Stimulated activated CD4-positive, alpha-beta T cell treated with anti-CD3 and anti-CD28 coated beads, Interleukin-1b, Interleukin-23, amount 100 ng/mL, for 1 hour (primary cell): ENCODE results near the gene C10orf105.

Experiments
- DNase-seq, 2 donors: peaks; one replicate each; pipeline ENCODE4 v3.0.0-alpha.2; 2020; ENCODE audit warnings: low read depth in 2 of 2

The C10orf105 gene

DNA sequence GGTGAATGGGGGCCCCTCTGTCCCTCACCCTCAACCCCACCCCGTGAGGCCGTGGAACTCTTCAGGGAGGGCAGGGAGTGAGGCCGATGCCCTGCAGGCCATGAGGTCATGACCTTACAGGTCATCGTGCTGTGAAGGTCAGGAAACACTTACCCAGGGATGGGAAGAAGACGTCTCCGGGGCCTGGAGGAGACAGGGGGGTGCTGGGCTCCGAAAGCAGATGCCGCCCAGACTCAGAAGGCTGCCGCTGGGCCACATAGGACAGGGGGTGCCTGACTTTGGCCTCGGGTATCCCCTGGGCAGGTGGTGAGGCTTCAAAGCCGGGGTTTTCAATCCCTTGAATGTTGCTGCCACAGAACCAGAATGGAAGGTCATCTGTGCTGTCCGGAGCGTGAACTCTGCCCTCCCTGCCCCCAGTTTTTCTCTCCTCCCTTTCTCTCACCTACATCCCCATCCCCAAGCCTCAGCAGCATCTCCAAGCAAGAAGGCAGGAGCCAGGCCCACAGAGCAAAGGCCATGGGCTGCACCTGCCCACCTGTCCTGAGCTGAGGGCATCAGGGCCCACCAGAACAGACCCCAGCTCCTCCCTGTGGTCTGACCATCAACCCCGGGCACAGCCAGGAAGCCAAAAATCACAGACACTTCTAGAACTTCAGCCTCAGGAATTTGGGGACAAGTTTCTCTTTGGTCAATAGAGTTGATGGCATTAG lies 32.1 kb upstream of the C10orf105 start:
- no peak for DNase-seq

DNA sequence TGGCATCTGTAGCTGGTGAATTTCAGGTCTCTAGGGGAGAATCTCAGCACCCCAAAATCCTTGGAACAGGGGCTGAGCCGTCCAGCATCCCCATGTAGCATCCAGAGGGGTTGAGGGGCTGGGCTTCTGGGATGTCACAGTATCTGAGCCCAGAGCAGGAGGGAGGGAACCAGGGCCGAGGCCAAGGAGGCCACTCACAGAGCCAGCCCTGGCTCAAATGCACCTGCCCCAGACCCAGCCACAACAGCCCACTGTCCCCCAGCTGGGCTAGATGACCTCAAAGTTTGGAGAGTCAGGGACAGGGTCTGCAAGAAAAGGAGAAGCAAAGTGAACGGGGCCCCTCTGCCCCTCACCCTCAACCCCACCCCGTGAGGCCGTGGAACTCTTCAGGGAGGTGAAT lies 31.4 kb upstream of the C10orf105 start:
- no peak for DNase-seq

DNA sequence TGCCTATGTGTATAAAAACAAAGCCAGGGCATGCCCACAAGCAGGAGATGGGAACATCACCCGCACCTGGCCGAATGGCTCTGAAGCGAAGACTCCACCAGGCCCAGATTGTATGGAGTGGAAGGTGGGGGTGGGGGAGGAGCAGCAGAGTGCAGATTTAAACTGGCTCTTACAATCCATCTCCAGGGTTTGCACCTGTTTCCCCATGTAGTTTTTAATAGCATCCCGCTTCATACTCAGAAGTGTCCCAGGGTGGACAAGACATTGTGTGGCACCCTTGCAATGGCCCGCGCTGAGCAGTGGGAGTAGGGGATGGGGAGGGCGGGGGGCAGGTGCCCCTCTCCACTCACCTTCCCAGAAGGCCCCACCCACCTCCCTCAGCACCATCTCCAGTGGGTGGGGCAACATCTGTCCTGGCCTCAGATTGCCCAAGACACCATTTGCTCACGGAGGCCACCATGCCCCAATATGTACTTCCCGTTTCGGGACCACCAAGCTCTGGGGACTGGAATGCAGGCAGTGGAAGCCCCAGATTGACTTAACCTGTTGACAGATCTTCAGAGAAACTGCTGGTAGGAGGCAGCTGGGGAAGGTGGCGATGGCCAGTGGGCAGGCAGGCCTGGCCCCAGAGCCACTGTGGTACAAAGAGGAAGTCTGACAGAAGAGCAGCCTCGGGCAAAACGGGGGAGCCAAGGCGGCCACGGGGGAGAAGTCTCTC lies 30.7 kb upstream of the C10orf105 start:
- DNase-seq, result no peak

DNA sequence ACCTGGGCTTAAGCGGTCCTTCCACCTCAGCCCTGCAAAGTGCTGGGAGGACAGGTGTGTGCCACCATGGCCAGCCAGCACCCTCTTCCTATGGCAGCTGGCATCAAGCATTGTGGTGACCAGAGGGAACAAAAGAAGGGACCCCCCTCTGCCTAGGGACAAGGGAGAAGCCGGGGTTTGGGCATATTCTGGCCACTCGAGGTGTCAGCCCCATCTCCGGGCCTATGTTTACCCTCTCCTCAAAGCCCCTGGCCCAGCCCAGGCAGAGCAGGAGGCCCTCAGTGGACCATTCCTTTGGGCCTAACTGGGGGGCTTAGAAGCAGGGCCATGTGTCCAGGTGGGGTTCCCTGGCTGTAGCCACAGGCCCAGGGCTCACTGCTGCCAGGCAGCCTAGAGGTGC lies 29.8 kb upstream of the C10orf105 start:
- no peak for DNase-seq

DNA sequence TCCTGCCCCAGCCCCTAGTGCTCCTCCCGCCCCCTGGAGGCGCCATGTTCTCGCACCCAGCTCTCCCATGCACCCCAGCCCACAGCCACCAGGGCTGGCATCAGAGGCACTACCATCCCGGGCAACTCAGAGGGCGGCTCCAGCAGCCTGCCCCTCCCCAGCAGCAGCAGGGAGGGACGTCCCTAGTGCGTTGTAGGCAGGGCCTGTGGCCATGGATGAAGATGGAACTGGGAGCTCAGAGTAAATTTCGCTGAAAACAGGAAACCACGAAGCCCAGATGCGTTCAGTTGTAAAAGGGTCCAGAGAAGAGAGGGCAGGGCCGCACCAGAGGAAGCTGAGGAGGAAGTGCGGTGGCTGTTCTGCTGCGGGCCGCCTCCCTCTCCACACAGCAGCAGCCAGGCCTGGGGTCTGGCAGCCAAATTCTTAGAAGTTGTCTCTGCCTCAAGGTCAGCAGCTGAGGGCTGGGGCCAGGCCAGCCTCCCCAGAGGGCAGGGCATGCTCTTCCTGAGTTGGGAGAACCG lies 29.2 kb upstream of the C10orf105 start:
- no peak for DNase-seq

DNA sequence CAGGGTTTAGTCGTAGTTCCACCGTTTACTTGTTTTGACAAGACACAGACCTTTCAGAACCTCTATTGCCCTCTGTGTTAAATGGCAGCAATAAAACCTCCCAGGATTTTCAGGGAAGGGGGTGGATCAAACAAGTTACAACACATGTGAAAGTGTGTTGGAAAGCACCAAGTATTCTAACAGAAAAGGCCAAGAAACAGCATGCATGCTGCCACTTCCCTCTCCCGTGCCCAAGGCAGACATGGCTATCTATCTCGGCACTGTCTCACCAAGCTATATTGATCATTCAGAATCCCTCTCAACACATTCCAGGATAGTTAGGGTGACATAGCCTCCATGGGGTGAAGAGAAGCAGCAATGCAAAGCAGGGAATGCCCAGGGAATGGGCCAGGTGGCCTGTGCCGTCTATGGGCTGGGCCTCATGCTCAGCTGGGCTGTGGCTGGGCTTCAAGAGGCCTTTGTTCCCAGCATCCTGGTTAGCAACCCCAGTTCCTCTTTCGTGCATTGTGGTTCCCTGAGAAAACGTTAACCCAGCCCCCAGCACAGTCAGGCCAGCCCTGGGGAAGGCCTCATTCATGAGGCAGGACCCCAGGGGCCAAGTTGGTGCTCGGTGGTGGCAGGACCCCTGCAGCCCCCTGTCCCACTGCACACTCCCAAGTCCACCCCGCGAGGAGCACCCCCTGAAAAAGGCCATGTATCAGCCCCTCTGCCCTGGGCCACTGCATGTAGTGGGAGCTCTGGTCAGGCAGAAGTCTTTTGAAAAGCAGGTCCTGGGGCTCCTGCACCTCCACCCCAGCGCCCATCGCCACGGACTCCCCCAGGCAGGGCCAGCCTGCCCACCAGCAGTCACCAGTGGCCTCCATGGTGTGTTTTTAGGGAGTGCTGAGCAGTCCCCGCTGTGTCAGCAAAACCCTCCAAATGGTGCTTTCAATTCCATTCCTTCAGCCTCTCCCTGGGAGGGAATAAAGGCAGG lies 28.3 kb upstream of the C10orf105 start:
- DNase-seq, result no peak

DNA sequence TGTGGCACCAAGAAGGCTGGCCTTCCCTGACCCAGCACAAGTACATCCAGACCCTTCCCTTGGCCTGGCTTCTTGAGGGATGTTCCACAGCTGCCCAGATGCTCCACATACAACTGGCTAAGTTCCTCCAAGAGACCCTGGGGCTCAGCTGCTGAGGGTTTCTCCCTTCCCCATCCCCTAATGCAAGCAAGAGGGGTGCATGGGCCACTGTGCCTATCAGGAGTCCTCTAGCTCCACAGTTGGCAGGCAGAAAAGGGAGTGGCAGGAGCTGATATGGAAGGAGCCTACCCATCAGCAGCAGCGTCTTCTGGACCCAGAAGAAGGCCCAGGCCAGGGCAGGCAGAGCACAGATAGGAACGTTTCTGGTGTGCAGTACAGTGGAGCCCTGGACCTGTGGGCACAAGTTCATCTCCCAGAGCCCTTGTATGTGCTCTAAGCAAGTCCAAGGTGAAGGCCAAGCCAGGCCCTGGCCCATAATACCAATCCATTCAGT lies 27.5 kb upstream of the C10orf105 start:
- DNase-seq, result no peak

DNA sequence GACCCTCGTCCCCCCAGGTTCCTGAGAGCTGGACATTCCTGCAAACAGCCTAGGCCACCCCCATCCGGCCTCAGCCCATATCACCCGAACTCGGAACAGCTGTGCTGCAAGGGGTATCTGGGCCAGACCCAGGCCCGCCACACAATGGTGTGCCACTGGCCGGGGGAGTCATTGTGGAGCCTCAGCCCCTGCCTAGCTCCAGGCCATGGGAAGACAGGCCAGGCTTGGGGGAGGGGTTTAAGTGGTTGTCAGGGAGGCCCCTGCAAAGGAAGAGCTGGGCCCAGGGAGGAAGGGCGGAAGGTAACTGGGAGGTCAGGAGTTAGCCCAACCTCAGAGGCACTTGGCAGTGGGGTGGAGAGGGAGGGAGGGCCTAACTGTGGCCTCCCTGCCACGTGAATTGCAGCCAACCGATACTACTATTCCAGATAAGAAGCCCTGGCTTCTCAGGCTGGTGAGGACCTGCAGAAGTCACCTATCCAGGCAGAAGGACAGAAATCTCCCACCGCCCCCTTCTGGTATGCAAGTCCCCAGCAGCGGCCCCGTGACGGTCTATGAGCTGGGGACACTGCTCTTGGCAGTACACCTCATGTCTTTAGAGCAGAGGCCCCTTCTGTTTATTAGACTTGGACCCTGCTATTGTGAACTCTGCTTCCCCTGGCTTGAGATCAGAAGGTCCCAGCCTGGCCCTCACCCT lies 26.9 kb upstream of the C10orf105 start:
- no peak for DNase-seq

DNA sequence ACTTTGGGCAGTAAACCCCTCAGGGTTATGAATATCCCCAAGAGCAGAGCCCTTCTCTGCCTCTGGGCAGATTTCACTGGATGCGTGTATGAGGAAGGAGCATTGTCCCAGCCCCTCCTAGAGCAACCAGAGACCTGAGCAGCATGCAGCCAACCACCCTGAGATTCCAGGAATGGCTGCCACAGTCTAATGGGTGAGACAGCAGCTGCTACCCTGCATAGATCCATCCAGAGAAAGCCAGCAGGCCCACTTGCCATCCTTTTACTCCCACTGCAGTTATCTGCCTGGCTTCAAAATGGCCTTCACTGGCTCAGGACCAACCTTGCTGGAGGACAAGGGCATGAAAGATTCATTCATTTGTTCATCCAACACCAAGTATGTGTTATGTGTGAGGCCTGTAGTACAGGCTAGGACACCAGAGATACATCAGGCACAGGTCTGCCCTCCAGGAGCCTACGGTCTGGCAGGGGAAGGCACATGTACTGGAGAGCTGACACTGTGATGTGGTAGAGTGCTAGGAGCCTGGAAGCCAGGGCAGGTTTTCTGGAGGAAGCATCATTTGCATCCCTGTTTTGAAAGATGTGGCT lies 26.2 kb upstream of the C10orf105 start:
- DNase-seq, result no peak

DNA sequence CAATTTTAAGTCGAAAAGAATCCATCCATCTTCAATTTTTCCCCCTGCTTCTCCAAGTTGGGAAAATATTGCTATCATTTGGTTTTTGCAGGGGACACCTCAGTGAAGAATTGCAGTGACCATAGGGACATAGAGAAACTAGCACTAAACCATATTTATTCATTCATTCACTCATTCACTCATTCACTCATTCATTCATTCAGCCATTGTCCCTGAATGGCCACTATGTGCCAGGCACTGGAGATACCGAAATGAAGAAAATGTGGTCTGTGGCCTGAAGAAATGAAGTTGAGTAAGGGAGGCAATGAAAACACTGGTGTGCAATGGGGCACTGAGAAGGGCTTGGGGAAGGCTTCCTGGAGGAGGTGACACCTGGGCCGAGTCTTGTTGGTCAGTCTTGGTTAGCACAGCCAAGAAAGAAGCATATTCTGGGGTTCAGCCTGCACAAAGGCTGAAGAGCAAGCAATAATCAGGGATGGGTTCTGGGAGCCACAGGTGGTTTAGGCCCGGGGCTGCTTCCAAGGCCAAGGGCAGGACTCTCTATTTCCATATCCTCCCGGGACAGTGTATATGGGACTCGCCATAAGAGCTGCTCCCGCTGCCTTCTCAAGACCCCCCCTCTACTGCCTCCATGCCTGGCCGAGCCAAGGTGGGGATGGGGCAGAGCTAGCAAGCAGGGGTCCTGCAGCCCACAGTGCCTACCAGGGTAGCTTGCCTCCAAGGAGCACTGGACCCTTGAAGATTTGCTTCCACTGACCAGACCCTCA lies 25.5 kb upstream of the C10orf105 start:
- no peak for DNase-seq

DNA sequence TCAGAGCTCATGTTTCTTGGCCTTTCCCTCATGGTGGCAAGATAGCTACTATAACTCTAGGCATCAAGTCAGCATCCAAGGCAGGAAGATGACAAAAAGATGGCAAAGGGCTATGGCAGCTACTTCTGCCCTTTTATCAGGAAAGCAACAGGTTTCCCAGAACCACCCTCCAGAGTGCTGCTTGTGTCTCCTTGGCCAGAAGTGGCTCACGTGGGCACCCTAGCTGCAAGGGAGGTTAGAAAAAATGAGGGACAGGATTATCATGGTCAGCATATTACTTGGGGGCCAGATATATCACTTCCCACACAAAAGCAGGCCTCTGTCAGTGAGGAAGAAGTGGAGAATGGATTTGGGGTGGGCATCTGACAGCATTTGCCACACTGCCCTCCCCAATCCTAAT lies 24.3 kb upstream of the C10orf105 start:
- no peak for DNase-seq

DNA sequence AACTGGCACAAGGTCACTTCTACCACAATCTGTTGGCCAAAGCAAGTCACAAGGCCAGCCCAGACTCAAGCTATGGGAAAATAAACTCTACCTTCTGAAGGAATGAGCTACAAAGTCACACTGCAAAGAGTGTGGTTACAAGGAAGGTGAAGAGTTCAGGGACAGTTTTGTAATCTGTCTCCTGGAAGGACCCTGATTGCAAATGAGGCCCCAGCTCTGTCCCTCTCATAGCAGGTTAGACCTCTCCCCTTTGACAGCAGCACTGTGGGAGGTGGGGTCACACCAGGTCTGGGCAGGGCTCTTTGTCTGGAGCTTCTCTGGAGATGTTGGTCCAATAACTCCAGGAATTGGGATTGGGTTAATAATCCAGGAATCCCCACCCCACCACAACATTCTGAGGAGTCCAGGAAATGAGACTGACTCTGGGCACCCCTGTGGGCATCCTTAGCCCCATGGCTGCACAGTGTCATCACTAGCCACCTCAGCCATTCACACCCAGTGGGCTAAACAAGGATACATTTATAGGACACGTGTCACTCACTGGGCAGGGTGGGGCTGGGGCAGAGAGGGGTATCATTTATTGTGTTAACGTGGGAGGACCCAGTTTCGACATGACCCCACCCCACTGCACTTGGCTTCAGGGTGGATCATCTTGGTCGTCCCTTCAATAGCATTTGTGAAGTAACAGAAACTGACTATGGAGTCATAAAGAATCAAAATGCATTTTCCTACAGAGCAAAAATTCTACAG lies 23.7 kb upstream of the C10orf105 start:
- no peak for DNase-seq

DNA sequence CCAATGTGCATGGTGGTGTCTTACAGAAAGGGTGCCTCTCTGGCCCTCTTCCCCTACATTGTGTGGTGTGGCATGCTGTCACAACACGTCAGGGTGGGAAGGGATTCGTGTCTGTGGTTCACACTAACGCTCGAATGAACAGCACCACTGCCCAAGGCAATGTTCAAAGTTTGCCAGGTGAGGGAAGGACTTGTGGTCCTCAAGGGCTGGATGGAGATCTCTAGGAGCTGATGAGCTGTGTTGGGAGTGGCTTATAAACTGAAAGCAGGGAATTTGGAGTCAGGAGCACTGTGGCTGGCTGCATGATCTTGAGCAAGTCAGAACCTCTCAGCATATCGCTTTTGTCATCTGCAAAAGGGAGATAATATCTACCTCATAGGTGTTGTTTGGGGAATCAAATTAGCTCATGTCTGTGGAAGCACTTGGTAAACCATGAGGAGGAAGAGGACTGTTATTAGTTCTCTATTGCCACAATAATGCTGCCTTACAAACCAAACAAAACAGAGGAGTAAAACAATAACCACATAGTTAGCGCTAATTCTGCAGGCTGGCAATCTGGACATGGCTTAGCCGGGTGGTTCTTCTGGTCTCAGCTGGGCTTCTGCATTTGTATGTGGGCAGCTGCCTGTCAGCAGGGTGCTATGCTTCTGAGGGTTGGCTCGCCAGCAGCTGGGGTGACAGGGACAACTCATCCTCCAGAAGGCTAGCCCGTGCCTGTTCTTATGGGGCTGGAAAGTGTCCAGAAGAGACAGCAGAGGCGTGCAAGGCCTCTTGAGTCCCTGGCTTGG lies 22.9 kb upstream of the C10orf105 start:
- no peak for DNase-seq

DNA sequence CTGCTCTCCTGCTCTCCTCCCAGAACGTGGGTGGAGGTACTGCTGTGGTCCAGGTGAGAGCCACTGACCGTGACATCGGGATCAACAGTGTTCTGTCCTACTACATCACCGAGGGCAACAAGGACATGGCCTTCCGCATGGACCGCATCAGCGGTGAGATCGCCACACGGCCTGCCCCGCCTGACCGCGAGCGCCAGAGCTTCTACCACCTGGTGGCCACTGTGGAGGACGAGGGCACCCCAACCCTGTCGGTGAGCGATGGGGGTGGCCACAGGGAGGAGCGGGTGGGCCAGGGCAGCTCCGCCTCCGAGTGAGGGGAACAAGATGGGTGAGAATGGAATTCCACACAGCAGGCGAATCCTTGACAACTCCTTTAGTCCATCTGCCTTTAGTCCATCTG lies 22.1 kb upstream of the C10orf105 start:
- no peak for DNase-seq

DNA sequence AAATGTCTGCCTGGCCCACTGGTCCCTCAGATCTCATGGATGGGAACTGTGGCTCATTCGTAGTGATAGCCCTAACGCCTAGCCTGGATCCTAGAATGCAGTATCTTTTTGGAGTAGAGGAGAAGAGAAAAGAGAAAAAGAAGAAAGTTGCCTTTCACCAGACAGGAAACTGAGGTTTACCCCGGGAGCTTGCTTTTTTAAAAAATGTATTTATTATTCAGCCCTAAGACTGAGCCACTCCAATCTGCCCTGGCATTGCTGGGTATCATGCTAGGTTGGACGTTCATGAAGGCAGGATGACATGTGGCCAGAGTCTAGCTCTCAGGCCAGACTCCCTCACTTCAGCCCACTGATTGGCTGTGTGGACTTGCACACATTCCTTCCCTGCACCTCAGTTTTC lies 21.5 kb upstream of the C10orf105 start:
- no peak for DNase-seq

DNA sequence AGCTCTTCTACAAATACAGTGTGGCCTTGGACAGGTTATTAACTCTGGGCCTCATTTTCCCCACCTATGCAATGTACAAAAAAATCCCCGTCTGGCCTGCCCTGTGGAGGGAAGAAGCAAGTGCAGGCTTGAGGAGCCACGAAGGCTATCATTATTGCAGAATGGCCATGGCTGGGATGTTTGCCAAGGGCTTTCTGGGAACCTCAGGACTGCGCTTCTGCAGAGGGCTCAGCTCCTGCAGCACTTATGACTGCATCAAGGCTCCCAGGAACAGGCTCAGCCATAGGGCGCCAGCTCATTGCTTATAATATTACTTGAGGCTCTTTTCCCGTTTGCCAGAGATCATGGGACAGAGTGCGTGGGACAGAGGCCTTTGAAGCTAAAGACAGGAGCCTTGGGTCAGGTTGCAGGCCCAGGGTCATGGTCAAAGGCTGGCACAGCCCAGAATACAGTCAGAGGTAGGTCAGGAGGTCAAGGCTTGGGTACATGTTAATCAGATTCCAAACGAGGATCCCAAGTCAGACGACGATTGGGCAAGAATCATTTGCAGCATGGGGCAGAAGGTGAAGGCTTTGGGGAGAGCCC lies 20.6 kb upstream of the C10orf105 start:
- DNase-seq, result no peak

DNA sequence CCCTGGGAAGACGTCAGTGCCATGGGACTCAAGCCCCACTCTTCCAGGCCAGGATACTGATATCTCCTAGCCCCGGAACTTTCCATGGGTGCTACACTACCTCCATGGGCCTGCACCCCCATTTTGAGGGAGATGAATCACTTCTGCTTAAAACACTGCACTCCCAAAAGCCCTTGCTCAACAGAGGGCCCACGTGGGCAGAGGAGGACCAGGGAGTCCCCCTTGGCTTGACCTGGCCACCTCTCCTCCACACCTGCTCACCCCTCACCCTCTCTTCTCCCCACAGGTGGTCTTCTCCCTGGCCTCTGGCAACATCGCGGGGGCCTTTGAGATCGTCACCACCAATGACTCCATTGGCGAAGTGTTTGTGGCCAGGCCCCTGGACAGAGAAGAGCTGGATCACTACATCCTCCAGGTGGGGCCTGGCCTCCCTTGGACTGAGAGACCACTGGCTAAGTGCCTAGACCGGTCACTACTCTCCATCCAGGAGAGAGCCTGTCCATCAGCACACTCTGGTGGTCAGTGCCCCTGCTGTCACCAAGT lies 19.9 kb upstream of the C10orf105 start:
- no peak for DNase-seq

DNA sequence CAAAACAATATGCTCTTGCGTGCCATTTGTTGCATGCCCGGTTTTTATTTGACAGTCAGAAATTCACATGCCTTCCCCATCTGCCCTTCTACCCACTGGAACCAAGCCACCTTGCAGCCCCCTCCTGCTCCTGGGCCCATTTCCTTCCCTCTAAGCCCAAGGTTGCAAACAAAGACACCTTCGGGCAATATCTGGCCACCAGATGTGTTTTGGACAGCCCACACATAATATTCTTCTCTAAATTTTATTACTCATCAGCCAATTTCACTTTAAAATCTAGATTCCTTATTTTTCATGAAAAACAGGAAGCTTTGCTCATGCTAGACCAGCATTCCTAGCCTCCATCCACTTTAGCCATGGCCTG lies 18.2 kb upstream of the C10orf105 start:
- no peak for DNase-seq
